Fibroblast of pulmonary artery (primary cell): ENCODE data around the gene OXCT1.
"Not testable (repeated sequence)": the region's sequence is repeated elsewhere in the genome, so short reads cannot be mapped to it uniquely, and the experiment has no call there.

Experiments used
- DNase-seq: peaks from one replicate; pipeline ENCODE4 v3.0.0-alpha.2; 2010; ENCODE audit warnings: low read depth
- H3K4me3 ChIP-seq: replicated peaks from 2 replicates; pipeline ENCODE4 v1.5.1; 2011; ENCODE audit warnings: low read depth, mild to moderate bottlenecking, control low read depth, low read length, moderate library complexity
- TF ChIP-seq, protein P1 (sequence below): IDR thresholded peaks from 2 replicates; pipeline ENCODE4 v1.5.1; 2011; ENCODE audit warnings: mild to moderate bottlenecking, control low read depth, low read length, inconsistent platforms; ENCODE audit errors: missing control alignments

The OXCT1 gene

DNA sequence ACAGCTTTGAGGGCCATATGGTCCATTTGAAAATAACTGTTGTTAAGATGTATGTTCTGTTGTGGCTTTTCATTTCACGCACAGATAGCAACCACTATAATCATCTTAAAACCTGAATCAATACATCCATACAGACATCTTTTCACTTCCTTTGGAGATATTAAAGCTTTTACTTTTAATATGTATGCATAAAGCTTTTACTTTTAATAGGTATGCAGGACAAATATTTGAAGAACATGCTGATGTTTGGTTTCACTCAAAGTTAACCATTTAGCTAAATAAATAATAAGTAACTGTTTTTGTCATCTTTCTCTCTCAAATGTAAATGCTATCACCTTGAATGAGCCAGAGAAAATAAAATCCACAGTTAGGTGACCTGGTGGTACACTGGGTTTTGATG, 108.6 kb downstream of the OXCT1 start:
- TF ChIP-seq, protein P1, sequence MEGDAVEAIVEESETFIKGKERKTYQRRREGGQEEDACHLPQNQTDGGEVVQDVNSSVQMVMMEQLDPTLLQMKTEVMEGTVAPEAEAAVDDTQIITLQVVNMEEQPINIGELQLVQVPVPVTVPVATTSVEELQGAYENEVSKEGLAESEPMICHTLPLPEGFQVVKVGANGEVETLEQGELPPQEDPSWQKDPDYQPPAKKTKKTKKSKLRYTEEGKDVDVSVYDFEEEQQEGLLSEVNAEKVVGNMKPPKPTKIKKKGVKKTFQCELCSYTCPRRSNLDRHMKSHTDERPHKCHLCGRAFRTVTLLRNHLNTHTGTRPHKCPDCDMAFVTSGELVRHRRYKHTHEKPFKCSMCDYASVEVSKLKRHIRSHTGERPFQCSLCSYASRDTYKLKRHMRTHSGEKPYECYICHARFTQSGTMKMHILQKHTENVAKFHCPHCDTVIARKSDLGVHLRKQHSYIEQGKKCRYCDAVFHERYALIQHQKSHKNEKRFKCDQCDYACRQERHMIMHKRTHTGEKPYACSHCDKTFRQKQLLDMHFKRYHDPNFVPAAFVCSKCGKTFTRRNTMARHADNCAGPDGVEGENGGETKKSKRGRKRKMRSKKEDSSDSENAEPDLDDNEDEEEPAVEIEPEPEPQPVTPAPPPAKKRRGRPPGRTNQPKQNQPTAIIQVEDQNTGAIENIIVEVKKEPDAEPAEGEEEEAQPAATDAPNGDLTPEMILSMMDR: no peak

DNA sequence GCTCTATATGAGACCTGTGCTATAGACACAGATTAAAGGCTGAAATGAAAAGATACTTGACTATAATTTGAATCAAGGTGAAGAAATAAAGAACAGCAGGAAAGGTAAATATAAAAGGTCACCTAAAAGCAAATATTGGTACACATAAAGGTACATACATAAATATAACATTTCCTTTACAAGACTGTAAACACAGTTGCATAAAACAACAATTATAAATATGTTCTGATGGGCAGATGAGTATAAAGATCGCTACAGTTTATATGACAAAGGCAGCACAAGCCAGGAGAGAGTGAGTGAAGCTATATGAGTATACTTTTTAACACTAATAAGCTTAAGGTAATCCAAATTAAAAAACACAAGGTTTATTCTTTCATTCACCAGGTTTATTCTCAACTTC, 114.5 kb downstream of the OXCT1 start:
- no peak overlapping the region for H3K4me3 ChIP-seq
- TF ChIP-seq, protein P1: no peak

More for the DNA sequence above, 108.6 kb downstream of the OXCT1 start:
- no peak overlapping the region for H3K4me3 ChIP-seq
- DNase-seq: no peak

DNA sequence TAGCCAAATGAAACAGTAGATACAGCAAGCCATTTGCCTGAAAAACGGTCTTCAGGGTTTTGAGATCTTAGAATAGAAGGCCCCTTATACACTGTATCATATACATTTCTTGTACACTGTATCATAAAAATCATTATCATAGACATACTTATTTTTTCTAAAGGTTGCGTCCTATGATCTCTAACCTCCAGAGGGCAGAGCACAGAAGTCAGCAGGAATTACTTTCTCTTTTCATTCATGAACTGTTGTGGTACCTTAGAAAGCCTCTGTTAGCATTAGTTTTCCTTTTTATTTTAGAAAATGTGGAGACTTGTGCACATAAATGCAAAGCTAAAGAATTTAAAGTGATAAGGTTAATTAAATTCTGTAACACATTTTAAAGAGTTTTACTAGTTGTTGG, 115.4 kb downstream of the OXCT1 start:
- DNase-seq: no peak

More for the DNA sequence above, 114.5 kb downstream of the OXCT1 start:
- DNase-seq: no peak

DNA sequence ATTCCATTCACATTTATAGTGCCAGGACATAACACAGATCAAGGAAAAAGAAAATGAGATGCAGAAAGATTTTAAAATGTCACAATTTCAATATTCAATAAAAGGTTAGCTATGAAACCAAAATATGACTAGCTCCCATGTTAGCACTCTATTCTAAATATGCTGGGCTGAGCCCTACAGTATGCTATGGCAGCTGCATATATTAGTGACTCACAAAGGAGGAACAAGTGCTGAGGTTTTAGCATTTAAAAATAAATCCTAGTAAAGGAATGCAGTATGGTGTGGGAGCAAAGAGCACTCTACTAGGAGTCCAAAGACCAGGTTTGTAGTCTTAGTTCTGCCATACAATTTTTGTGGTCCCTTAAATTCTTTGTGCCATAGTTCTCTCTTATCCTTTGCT, 118.4 kb downstream of the OXCT1 start:
- H3K4me3 ChIP-seq: no peak overlapping the region
- TF ChIP-seq, protein P1: no peak
- DNase-seq: no peak

More for the DNA sequence above, 115.4 kb downstream of the OXCT1 start:
- H3K4me3 ChIP-seq: no peak overlapping the region
- TF ChIP-seq, protein P1: no peak

DNA sequence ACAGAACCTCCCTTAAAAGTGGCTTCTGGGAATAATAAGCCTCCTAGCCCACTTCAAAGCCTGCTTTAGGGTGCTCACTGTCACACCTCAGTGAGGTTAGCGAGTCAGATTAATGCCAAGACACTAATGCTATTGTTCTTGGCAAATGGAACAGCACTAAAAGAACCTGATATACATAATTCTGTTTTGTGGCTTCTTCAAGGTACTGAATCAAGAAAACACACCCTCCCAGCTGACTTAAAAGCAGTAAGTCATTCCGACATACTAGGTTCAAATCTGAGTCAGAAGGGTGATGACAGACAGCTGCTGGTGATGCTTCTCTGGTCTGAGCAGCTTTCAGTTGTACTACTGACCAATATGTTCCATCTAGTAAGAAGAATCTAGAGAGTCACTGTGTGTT, 121.6 kb downstream of the OXCT1 start:
- TF ChIP-seq, protein P1: no peak
- peak; percentile 57 for DNase-seq
- H3K4me3 ChIP-seq: no peak overlapping the region

DNA sequence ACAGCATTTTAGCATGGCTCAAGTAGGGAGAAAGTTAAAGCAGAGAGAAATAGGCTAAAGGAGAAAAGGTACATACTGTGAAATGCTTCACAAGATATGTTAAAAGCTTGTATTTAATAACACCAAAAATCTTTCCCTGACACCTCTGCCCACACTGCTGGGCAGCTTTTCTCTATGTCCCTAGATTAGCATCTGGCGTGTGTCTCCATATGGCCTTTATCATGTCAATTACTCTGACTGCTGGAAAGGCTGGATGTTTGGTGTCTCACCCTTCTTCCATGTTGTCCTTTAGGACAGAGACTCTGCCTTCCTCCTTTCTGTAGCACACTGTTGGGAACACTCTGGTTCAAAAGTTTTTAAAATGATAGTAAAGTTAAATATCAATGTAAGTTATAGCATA, 122.5 kb downstream of the OXCT1 start:
- H3K4me3 ChIP-seq: no peak overlapping the region
- TF ChIP-seq, protein P1: no peak
- DNase-seq: no peak

DNA sequence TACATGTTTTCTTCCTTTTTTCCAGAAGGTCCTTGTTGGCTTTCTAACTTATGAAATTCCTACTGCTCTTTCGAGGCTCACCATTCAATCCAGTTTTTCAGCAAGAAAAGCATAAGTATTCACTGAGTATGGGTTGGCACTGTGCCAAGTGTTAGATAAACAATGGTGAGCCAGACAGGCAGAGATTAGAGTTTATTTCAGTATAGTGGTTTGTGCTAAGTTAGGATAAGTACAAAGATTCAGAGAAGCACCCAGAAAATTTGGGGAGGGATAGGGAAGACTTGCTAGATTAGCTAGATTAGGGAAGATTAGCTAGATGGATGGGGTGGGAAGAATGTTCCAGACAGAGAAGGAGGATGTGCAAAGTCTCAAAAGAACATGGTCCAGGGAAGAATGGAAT, 122.9 kb downstream of the OXCT1 start:
- TF ChIP-seq, protein P1: no peak
- no peak overlapping the region for H3K4me3 ChIP-seq
- peak; percentile 83 for DNase-seq

DNA sequence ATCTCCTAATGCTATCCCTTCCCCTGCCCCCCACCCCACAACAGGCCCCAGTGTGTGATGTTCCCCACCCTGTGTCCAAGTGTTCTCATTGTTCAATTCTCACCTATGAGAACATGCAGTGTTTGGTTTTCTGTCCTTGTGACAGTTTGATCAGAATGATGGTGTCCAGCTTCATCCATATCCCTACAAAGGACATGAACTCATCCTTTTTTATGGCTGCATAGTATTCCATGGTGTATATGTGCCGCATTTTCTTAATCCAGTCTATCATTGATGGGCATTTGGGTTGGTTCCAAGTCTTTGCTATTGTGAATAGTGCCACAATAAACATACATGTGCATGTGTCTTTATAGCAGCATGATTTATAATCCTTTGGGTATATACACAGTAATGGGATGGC, 127.6 kb downstream of the OXCT1 start:
- H3K4me3 ChIP-seq, DNase-seq: not testable (repeated sequence)
